CD4-positive, CD25-positive, alpha-beta regulatory T cell (primary cell): Measurements from ENCODE around the gene NKPD1. TPM values are rescaled to one million over a fixed set of nuclear protein-coding genes. Genes with fewer than 3 reads are reported as not detected.
A peak's percentile ranks its signal among the peaks of the same experiment; 100 is the strongest.

Source experiments
- ATAC-seq, 2 donors: fragments of 150-1000 bp; cut with Tn5 transposase; one replicate each; pipeline ENCODE4 v1.10.0; 2021; ENCODE audit warnings: low read depth in 2 of 2, moderate number of reproducible peaks in 2 of 2, moderate library complexity in 1 of 2
- DNase-seq, 3 donors: peaks; one replicate each; pipeline versions ENCODE4 v3.0.0 to v3.0.0-alpha.2; 2012 to 2022; ENCODE audit warnings: mixed read lengths in 1 of 3
- H3K27ac ChIP-seq: one replicate; pipeline ENCODE4 v1.7.0; 2013; ENCODE audit warnings: mild to moderate bottlenecking, low read length; ENCODE audit not compliant: insufficient read depth, poor library complexity, severe bottlenecking
- H3K27me3 ChIP-seq: one replicate; pipeline ENCODE4 v1.7.0; 2013; ENCODE audit warnings: low read length; ENCODE audit not compliant: control insufficient read depth, insufficient read depth
- H3K36me3 ChIP-seq: one replicate; pipeline ENCODE4 v1.7.0; 2013; ENCODE audit warnings: mild to moderate bottlenecking, low read length, moderate library complexity; ENCODE audit not compliant: control insufficient read depth, insufficient read depth
- H3K4me1 ChIP-seq: 2 replicates; pipeline ENCODE4 v1.7.0; 2013; ENCODE audit warnings: mild to moderate bottlenecking, low read length; ENCODE audit not compliant: insufficient read depth, control insufficient read depth, poor library complexity, severe bottlenecking
- H3K4me3 ChIP-seq: one replicate; pipeline ENCODE4 v1.7.0; 2013; ENCODE audit warnings: low read depth, mild to moderate bottlenecking, low read length, moderate library complexity
- H3K9me3 ChIP-seq, 2 experiments: 1 replicate in 1 of 2; 2 replicates in 1 of 2; pipeline ENCODE4 v1.7.0; 2013; ENCODE audit warnings: low read length in 2 of 2, mild to moderate bottlenecking in 1 of 2, moderate library complexity in 1 of 2; ENCODE audit not compliant: control insufficient read depth in 2 of 2
- H3K27ac Mint-ChIP-seq, 3 donors: one replicate each; pipeline ENCODE4 v1.8.0; 2020 to 2022; ENCODE audit warnings: mild to moderate bottlenecking in 3 of 3, mixed read lengths in 3 of 3, moderate library complexity in 2 of 3
- H3K27me3 Mint-ChIP-seq: one replicate; pipeline ENCODE4 v1.8.0; 2022; ENCODE audit warnings: mild to moderate bottlenecking, mixed read lengths
- H3K36me3 Mint-ChIP-seq: one replicate; pipeline ENCODE4 v1.8.0; 2020; ENCODE audit warnings: mixed read lengths
- H3K4me1 Mint-ChIP-seq, 4 donors: one replicate each; pipeline ENCODE4 v1.8.0; 2020 to 2022; ENCODE audit warnings: mixed read lengths in 4 of 4, mild to moderate bottlenecking in 1 of 4
- H3K4me3 Mint-ChIP-seq, 4 donors: one replicate each; pipeline ENCODE4 v1.8.0; 2020 to 2022; ENCODE audit warnings: mild to moderate bottlenecking in 4 of 4, mixed read lengths in 4 of 4, moderate library complexity in 3 of 4
- H3K9me3 Mint-ChIP-seq, 7 donors: one replicate each; pipeline ENCODE4 v1.8.0; 2020 to 2022; ENCODE audit warnings: mixed read lengths in 7 of 7, mild to moderate bottlenecking in 3 of 7, moderate library complexity in 2 of 7
- polyA plus RNA-seq, 4 donors: library from polyadenylated mRNA; unstranded; fragments of 300-500 nt; fragmentation: Illumina TruSeq; gene quantifications; one replicate each; pipeline ENCODE4 v1.2.3, GENCODE V29; 2021
- total RNA-seq: library from RNA; stranded (reverse); gene quantifications from one replicate; pipeline ENCODE4 v1.2.3, GENCODE V29; 2022

NKPD1 gene
- total and polyA plus RNA-seq, 5 donors from 2014 or later = 0.05 to 0.72 (median 0.21) TPM

GRCh38 chr19:45189971-45190370, 29.2 kb upstream of the NKPD1 start:
- peaks cover 0 to 9% (median 3%) of the 10 kb centered on the region in 4 donors for H3K4me1 Mint-ChIP-seq
- Histone ChIP-seq H3K9me3 (no peaks in the 10 kb centered on the region), H3K4me1 (peaks cover 5% of the 10 kb centered on the region), H3K27me3 (no peaks in the 10 kb centered on the region), H3K36me3 (no peaks in the 10 kb centered on the region), H3K4me3 (no peak overlapping the region), H3K27ac (no peak overlapping the region)
- H3K36me3 Mint-ChIP-seq = no peaks in the 10 kb centered on the region
- peaks cover 4% of the 10 kb centered on the region for H3K27me3 Mint-ChIP-seq
- no peak overlapping the region for H3K4me3 Mint-ChIP-seq
- ATAC-seq = no peak
- H3K27ac Mint-ChIP-seq = no peak overlapping the region
- peaks cover 0 to 1% (median 0%) of the 10 kb centered on the region in 7 donors for H3K9me3 Mint-ChIP-seq
- no peak for DNase-seq

GRCh38 chr19:45187421-45188100, 26.8 kb upstream of the NKPD1 start:
- Mint-ChIP-seq H3K9me3 (no peaks in the 10 kb centered on the region), H3K36me3 (peaks cover 4% of the 10 kb centered on the region), H3K27me3 (peaks cover 4% of the 10 kb centered on the region), H3K4me1 (peaks cover 0 to 17% (median 7%) of the 10 kb centered on the region in 4 donors), H3K27ac (no peak overlapping the region), H3K4me3 (peak overlapping the region in 1 of 4 donors; percentile 41)
- ATAC-seq = peak; percentile 67 to 80
- Histone ChIP-seq H3K4me3 (no peak overlapping the region), H3K36me3 (no peaks in the 10 kb centered on the region), H3K27me3 (no peaks in the 10 kb centered on the region), H3K4me1 (peaks cover 5% of the 10 kb centered on the region), H3K27ac (no peak overlapping the region), H3K9me3 (no peaks in the 10 kb centered on the region)
- DNase-seq = peak in 2 of 3 donors; percentile 65 to 67

GRCh38 chr19:45186509-45187334, 25.9 kb upstream of the NKPD1 start:
- H3K36me3 Mint-ChIP-seq = peaks cover 6% of the 10 kb centered on the region
- DNase-seq (no peak), ATAC-seq (peak in 1 of 2 donors; percentile 13)
- Histone ChIP-seq H3K9me3 (no peaks in the 10 kb centered on the region), H3K4me1 (peaks cover 6% of the 10 kb centered on the region), H3K36me3 (no peaks in the 10 kb centered on the region), H3K4me3 (no peak overlapping the region), H3K27me3 (no peaks in the 10 kb centered on the region), H3K27ac (no peak overlapping the region)
- no peaks in the 10 kb centered on the region for H3K27me3 Mint-ChIP-seq
- H3K4me1 Mint-ChIP-seq = peaks cover 0 to 22% (median 9%) of the 10 kb centered on the region in 4 donors
- H3K9me3 Mint-ChIP-seq = no peaks in the 10 kb centered on the region
- H3K4me3 Mint-ChIP-seq = no peak overlapping the region
- H3K27ac Mint-ChIP-seq = no peak overlapping the region

- DNase-seq (no peak), ATAC-seq (no peak)
- Histone ChIP-seq H3K4me1 (peaks cover 31% of the 10 kb centered on the region), H3K27me3 (no peaks in the 10 kb centered on the region), H3K9me3 (no peaks in the 10 kb centered on the region), H3K36me3 (peaks cover 4% of the 10 kb centered on the region), H3K4me3 (no peak overlapping the region), H3K27ac (no peak overlapping the region)
- Mint-ChIP-seq H3K4me3 (no peak overlapping the region), H3K36me3 (peaks cover 12% of the 10 kb centered on the region), H3K27me3 (no peaks in the 10 kb centered on the region), H3K27ac (no peak overlapping the region), H3K4me1 (peaks cover 0 to 42% (median 16%) of the 10 kb centered on the region in 4 donors), H3K9me3 (no peaks in the 10 kb centered on the region)
These were observed 23.3 kb upstream of the NKPD1 start for GRCh38 chr19:45184115-45184514.

GRCh38 chr19:45182758-45183157, 22.0 kb upstream of the NKPD1 start:
- H3K9me3 Mint-ChIP-seq = no peaks in the 10 kb centered on the region
- no peak overlapping the region for H3K4me3 Mint-ChIP-seq
- peaks cover 0 to 50% (median 20%) of the 10 kb centered on the region in 4 donors for H3K4me1 Mint-ChIP-seq
- Histone ChIP-seq H3K9me3 (no peaks in the 10 kb centered on the region), H3K27ac (no peak overlapping the region), H3K36me3 (peaks cover 4% of the 10 kb centered on the region), H3K27me3 (no peaks in the 10 kb centered on the region), H3K4me1 (peaks cover 35% of the 10 kb centered on the region), H3K4me3 (no peak overlapping the region)
- DNase-seq = no peak
- peaks cover 12% of the 10 kb centered on the region for H3K36me3 Mint-ChIP-seq
- no peak overlapping the region for H3K27ac Mint-ChIP-seq
- no peak for ATAC-seq
- no peaks in the 10 kb centered on the region for H3K27me3 Mint-ChIP-seq

GRCh38 chr19:45180936-45181335, 20.2 kb upstream of the NKPD1 start:
- H3K27ac Mint-ChIP-seq = peak overlapping the region in 1 of 3 donors; percentile 85
- no peaks in the 10 kb centered on the region for H3K27me3 ChIP-seq
- DNase-seq (no peak), ATAC-seq (no peak)
- no peaks in the 10 kb centered on the region for H3K27me3 Mint-ChIP-seq
- H3K4me1 Mint-ChIP-seq = peaks cover 0 to 56% (median 20%) of the 10 kb centered on the region in 4 donors
- H3K27ac ChIP-seq = no peak overlapping the region
- H3K36me3 ChIP-seq = peaks cover 4% of the 10 kb centered on the region
- no peak overlapping the region for H3K4me3 ChIP-seq
- H3K9me3 Mint-ChIP-seq = no peaks in the 10 kb centered on the region
- H3K4me3 Mint-ChIP-seq = peak overlapping the region; percentile 75 to 86 (median 81)
- peaks cover 40% of the 10 kb centered on the region for H3K4me1 ChIP-seq
- no peaks in the 10 kb centered on the region for H3K9me3 ChIP-seq
- H3K36me3 Mint-ChIP-seq = peaks cover 12% of the 10 kb centered on the region

GRCh38 chr19:45179892-45180370, 19.1 kb upstream of the NKPD1 start:
- peak overlapping the region; percentile 13 for H3K4me3 ChIP-seq
- peak overlapping the region; percentile 69 to 85 (median 79) for H3K4me3 Mint-ChIP-seq
- H3K9me3 ChIP-seq = no peaks in the 10 kb centered on the region
- peaks cover 12% of the 10 kb centered on the region for H3K36me3 Mint-ChIP-seq
- DNase-seq (no peak), ATAC-seq (no peak)
- peaks cover 40% of the 10 kb centered on the region for H3K4me1 ChIP-seq
- no peaks in the 10 kb centered on the region for H3K27me3 Mint-ChIP-seq
- H3K27ac ChIP-seq = peak overlapping the region; percentile 94
- peaks cover 0 to 58% (median 25%) of the 10 kb centered on the region in 4 donors for H3K4me1 Mint-ChIP-seq
- H3K27ac Mint-ChIP-seq = peak overlapping the region in 1 of 3 donors; percentile 85
- H3K27me3 ChIP-seq = no peaks in the 10 kb centered on the region
- peaks cover 4% of the 10 kb centered on the region for H3K36me3 ChIP-seq
- H3K9me3 Mint-ChIP-seq = no peaks in the 10 kb centered on the region
